ENCODE results near the gene HNF1B. TPM values are rescaled to one million over a fixed set of nuclear protein-coding genes. Genes with fewer than 3 reads are reported as not detected.

Gene HNF1B
- total RNA-seq, 4 donors from 2014 or later, result not detected

GRCh38 chr17:37737081-37737480 is 7.8 kb downstream of the HNF1B start:
- intact Hi-C loops (cut with DNase I; ENCODE audit: low total_unique reads), result no loop called here
- no peak overlapping the region for H3K4me3 ChIP-seq (ENCODE audit: low read depth, poor library complexity, severe bottlenecking)
- no peak for DNase-seq (ENCODE audit: low spot score in 2 of 2)
- WGBS, 2 donors, result 89 to 90% methylated on average over 1 of the region's 1 CpG
- TF ChIP-seq CTCF (IDR thresholded peaks at IDR 0.05) (no peak), POLR2A (IDR thresholded peaks at IDR 0.05) (no peak)

GRCh38 chr17:37736428-37736827 is 8.4 kb downstream of the HNF1B start:
- TF ChIP-seq CTCF (IDR thresholded peaks at IDR 0.05), result no peak
- TF ChIP-seq POLR2A (IDR thresholded peaks at IDR 0.05), result no peak
- WGBS, 2 donors, result 75 to 85% methylated on average over 6 of the region's 6 CpGs
- intact Hi-C loops (cut with DNase I; ENCODE audit: low total_unique reads), result no loop called here
- no peak for DNase-seq (ENCODE audit: low spot score in 2 of 2)
- H3K4me3 ChIP-seq (ENCODE audit: low read depth, poor library complexity, severe bottlenecking), result no peak overlapping the region

- TF ChIP-seq POLR2A (IDR thresholded peaks at IDR 0.05), result no peak
- no peak for TF ChIP-seq CTCF (IDR thresholded peaks at IDR 0.05)
- DNase-seq (ENCODE audit: low spot score in 2 of 2), result no peak
- whole genome bisulfite sequencing, 2 donors, result 53 to 56% methylated on average over 4 of the region's 4 CpGs
- H3K4me3 ChIP-seq (ENCODE audit: low read depth, poor library complexity, severe bottlenecking), result no peak overlapping the region
- intact Hi-C loops (cut with DNase I; ENCODE audit: low total_unique reads), result no loop called here
Measured at GRCh38 chr17:37735165-37735564, 9.7 kb downstream of the HNF1B start.

GRCh38 chr17:37732316-37732715 is 12.5 kb downstream of the HNF1B start:
- intact Hi-C loops (cut with DNase I; ENCODE audit: low total_unique reads), result no loop called here
- no peak for DNase-seq (ENCODE audit: low spot score in 2 of 2)
- H3K4me3 ChIP-seq (ENCODE audit: low read depth, poor library complexity, severe bottlenecking), result no peak overlapping the region
- no peak for TF ChIP-seq CTCF (IDR thresholded peaks at IDR 0.05)
- TF ChIP-seq POLR2A (IDR thresholded peaks at IDR 0.05), result no peak
- 74 to 81% methylated on average over 4 of the region's 4 CpGs for WGBS, 2 donors

GRCh38 chr17:37731056-37731455 is 13.8 kb downstream of the HNF1B start:
- intact Hi-C loops (cut with DNase I; ENCODE audit: low total_unique reads), result no loop called here
- 91 to 93% methylated on average over 12 of the region's 12 CpGs for WGBS, 2 donors
- TF ChIP-seq POLR2A (IDR thresholded peaks at IDR 0.05) (no peak), CTCF (IDR thresholded peaks at IDR 0.05) (no peak)
- no peak overlapping the region for H3K4me3 ChIP-seq (ENCODE audit: low read depth, poor library complexity, severe bottlenecking)
- no peak for DNase-seq (ENCODE audit: low spot score in 2 of 2)

GRCh38 chr17:37729905-37730304 is 15.0 kb downstream of the HNF1B start:
- peak in 1 of 2 donors; percentile 77 for DNase-seq (ENCODE audit: low spot score in 2 of 2)
- H3K4me3 ChIP-seq (ENCODE audit: low read depth, poor library complexity, severe bottlenecking), result no peak overlapping the region
- intact Hi-C loops (cut with DNase I; ENCODE audit: low total_unique reads), result no loop called here
- TF ChIP-seq POLR2A (IDR thresholded peaks at IDR 0.05), result no peak
- TF ChIP-seq CTCF (IDR thresholded peaks at IDR 0.05), result no peak
- 43 to 62% methylated on average over 3 to 6 of the region's 6 CpGs for WGBS, 2 donors

All from lower leg skin (tissue), 4 donors.